IPS DF 6.9 (cell line): ENCODE data around the gene API5.
"Not testable (repeated sequence)": the region's sequence is repeated elsewhere in the genome, so short reads cannot be mapped to it uniquely, and the experiment has no call there.

Experiments
- DNase-seq: peaks from one replicate; pipeline ENCODE4 v3.0.0-alpha.2; 2013; ENCODE audit warnings: low read depth, low spot score
- H3K27ac ChIP-seq: one replicate; pipeline ENCODE4 v1.5.1; 2013; ENCODE audit warnings: low read length, control low read depth
- H3K27me3 ChIP-seq: 2 replicates; pipeline ENCODE4 v1.6.1; 2013; ENCODE audit warnings: mild to moderate bottlenecking, low read length; ENCODE audit not compliant: control insufficient read depth, insufficient read depth
- H3K36me3 ChIP-seq: 2 replicates; pipeline ENCODE4 v1.6.1; 2013; ENCODE audit warnings: low read length; ENCODE audit not compliant: control insufficient read depth, insufficient read depth
- H3K4me1 ChIP-seq: 2 replicates; pipeline ENCODE4 v1.6.1; 2013; ENCODE audit warnings: low read length; ENCODE audit not compliant: control insufficient read depth, insufficient read depth
- H3K4me3 ChIP-seq: 2 replicates; pipeline ENCODE4 v1.5.1; 2013; ENCODE audit warnings: mild to moderate bottlenecking, low read length
- H3K9me3 ChIP-seq: 2 replicates; pipeline ENCODE4 v1.6.1; 2013; ENCODE audit warnings: low read length, inconsistent platforms; ENCODE audit not compliant: control insufficient read depth, insufficient read depth
- WGBS: extraction: QIAGEN DNeasy Blood & Tissue Kit; methylation state at CpG from one replicate; pipeline ENCODE4 v1.1.7; 2013; ENCODE audit warnings: mixed read lengths, missing lambda C conversion rate; ENCODE audit not compliant: insufficient read length, insufficient coverage; 5-methylcytosine and 5-hydroxymethylcytosine counted together

Gene API5

GRCh38 chr11:43298397-43298796, 13.4 kb upstream of the API5 start:
- H3K27ac ChIP-seq: no peak overlapping the region
- H3K4me3 ChIP-seq: no peak overlapping the region
- H3K27me3 ChIP-seq: no peaks in the 10 kb centered on the region
- H3K36me3 ChIP-seq: no peaks in the 10 kb centered on the region
- H3K4me1 ChIP-seq: no peaks in the 10 kb centered on the region
- no CpG with 5 or more reads among the region's 7 CpGs for WGBS
- H3K9me3 ChIP-seq: no peaks in the 10 kb centered on the region
- DNase-seq: no peak

DNA sequence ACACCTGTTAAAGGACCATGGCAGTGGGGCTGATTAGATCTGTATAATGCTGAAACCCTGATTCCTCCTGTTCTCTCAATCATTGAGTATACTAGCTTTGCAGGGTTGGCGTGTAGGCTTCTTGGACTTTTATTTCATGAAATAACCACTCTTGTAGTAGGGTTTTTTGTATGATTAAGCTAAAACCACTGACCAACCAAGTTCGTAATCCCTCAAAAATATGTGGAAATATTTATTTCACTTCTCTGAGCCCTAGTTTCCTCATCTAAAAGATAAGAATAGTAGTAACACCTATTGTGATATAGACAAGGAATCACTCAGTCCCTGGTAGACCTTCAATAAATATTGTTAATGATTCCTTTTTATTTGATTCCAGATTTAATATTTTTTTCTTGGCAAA, 4.2 kb downstream of the API5 start:
- no peaks in the 10 kb centered on the region; the same call in 1 of the 2 replicates for H3K36me3 ChIP-seq
- no peaks in the 10 kb centered on the region for H3K27me3 ChIP-seq
- H3K27ac ChIP-seq: no peak overlapping the region
- DNase-seq: no peak
- no peaks in the 10 kb centered on the region for H3K9me3 ChIP-seq
- WGBS: no CpG with 5 or more reads among the region's 2 CpGs
- H3K4me1 ChIP-seq: no peaks in the 10 kb centered on the region
- H3K4me3 ChIP-seq: no peak overlapping the region

DNA sequence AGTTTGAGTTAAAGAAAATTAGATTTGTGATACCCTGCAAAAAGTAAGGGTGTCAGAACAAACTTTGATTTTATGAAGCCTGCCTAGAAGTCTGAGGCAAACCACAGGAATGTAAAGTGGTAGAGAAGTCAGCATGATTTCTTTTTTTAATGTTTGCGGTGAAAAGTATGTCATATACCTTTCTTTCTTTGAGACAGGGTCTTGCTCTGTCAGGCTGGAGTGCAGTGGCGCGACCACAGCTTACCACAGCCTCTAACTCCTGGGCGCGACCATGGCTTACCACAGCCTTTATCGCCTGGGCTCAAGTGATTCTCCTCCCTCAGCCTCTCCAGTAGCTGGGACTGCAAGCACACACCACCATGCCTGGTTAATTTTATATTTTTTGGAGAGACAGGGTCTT, 4.7 kb downstream of the API5 start:
- H3K4me3 ChIP-seq: no peak overlapping the region
- no peaks in the 10 kb centered on the region for H3K9me3 ChIP-seq
- no peaks in the 10 kb centered on the region for H3K4me1 ChIP-seq
- no peaks in the 10 kb centered on the region; the same call in 1 of the 2 replicates for H3K36me3 ChIP-seq
- no peak overlapping the region for H3K27ac ChIP-seq
- no CpG with 5 or more reads among the region's 6 CpGs for WGBS
- no peak for DNase-seq
- H3K27me3 ChIP-seq: no peaks in the 10 kb centered on the region

DNA sequence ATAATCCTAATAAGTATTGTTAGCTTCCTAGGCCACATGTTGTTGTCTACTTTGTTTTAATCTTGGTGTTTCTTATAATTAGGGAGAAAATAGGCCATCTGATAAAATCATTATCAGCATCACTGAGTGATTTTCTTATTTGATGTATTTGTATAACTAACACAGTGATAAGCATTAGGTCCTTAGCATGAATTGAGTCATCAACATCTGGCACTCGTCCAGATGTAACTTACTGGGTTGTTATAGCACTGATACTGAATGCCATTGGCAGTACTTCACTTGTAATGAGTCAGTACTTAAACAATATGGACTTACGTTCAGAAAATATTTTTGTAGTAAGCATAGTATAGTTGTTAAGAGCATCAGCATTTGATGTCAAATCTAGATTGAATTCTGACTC, 16.2 kb downstream of the API5 start:
- no peak for DNase-seq
- no peaks in the 10 kb centered on the region for H3K4me1 ChIP-seq
- H3K4me3 ChIP-seq: no peak overlapping the region
- no peak overlapping the region for H3K27ac ChIP-seq
- peaks cover 16% of the 10 kb centered on the region; the same call in 1 of the 2 replicates for H3K36me3 ChIP-seq
- no peaks in the 10 kb centered on the region for H3K9me3 ChIP-seq
- no peaks in the 10 kb centered on the region for H3K27me3 ChIP-seq
- no CpG with 5 or more reads among the region's 2 CpGs for WGBS

- DNase-seq: no peak
- no peak overlapping the region for H3K4me3 ChIP-seq
- H3K27ac ChIP-seq: no peak overlapping the region
- H3K36me3 ChIP-seq: peaks cover 13% of the 10 kb centered on the region; the same call in 1 of the 2 replicates
- H3K9me3 ChIP-seq: no peaks in the 10 kb centered on the region
- WGBS: no CpG with 5 or more reads among the region's 2 CpGs
- no peaks in the 10 kb centered on the region for H3K4me1 ChIP-seq
- no peaks in the 10 kb centered on the region for H3K27me3 ChIP-seq
Observed at GRCh38 chr11:43328482-43328881, 16.7 kb downstream of the API5 start.

DNA sequence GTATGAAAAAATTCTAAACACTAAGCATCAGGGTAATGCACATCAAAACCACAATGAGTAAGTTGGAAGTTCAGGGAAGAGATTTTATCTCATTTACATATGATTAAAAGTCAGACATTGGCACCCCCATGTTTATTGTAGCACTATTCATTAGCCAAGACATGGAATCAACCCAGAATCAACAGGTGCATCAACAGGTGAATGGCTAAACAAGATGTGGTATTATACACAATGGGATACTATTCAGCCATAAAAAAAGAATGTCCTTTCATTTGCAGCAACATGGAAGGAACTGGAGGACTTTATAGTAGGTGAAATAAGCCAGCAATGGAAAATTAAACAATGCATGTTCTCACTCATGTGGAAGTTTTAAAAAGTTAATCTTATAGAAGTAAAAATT, 29.4 kb downstream of the API5 start:
- H3K27me3 ChIP-seq: no peaks in the 10 kb centered on the region
- no peak overlapping the region for H3K27ac ChIP-seq
- H3K9me3 ChIP-seq: no peaks in the 10 kb centered on the region
- H3K4me1 ChIP-seq: no peaks in the 10 kb centered on the region
- peaks cover 4% of the 10 kb centered on the region; the same call in 1 of the 2 replicates for H3K36me3 ChIP-seq
- DNase-seq: no peak
- no peak overlapping the region for H3K4me3 ChIP-seq

DNA sequence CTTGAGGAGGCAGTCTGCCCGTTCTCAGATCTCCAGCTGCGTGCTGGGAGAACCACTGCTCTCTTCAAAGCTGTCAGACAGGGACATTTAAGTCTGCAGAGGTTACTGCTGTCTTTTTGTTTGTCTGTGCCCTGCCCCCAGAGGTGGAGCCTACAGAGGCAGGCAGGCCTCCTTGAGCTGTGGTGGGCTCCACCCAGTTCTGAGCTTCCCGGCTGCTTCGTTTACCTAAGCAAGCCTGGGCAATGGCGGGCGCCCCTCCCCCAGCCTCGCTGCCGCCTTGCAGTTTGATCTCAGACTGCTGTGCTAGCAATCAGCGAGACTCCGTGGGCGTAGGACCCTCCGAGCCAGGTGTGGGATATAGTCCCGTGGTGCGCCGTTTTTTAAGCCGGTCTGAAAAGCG, 39.6 kb downstream of the API5 start:
- H3K4me3 ChIP-seq, H3K27me3 ChIP-seq, H3K4me1 ChIP-seq, DNase-seq, H3K36me3 ChIP-seq, H3K9me3 ChIP-seq, H3K27ac ChIP-seq: not testable (repeated sequence)
- WGBS: no CpG with 5 or more reads among the region's 17 CpGs

DNA sequence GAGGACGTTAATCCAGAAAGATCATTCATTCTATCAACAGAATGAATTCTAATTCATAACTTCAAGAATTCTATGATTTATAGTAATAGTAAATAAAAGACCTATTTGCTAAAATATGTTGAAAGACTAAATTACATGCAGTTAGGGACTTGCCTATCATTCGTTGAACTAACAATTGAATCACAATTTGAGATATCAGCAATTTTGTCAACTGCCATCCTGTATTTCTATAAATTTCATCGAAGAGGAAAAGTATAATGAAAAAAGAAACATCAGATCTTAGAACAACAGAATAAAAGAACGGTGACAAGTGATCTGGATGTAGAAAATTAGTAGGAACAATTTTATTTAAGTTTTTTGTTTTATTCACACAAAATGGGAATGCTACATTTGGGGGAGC, 42.5 kb downstream of the API5 start:
- Histone ChIP-seq H3K27ac (no peak overlapping the region), H3K4me1 (0 out of 2 replicates have a peak, but pooled peaks cover 3% of the 10 kb centered on the region), H3K27me3 (no peaks in the 10 kb centered on the region), H3K9me3 (no peaks in the 10 kb centered on the region), H3K4me3 (no peak overlapping the region), H3K36me3 (no peaks in the 10 kb centered on the region)
- no CpG with 5 or more reads among the region's 4 CpGs for WGBS
- no peak for DNase-seq

GRCh38 chr11:43356336-43356735, 44.5 kb downstream of the API5 start:
- Histone ChIP-seq H3K36me3 (no peaks in the 10 kb centered on the region), H3K27ac (no peak overlapping the region), H3K9me3 (no peaks in the 10 kb centered on the region), H3K27me3 (no peaks in the 10 kb centered on the region), H3K4me1 (0 out of 2 replicates have a peak, but pooled peaks cover 3% of the 10 kb centered on the region), H3K4me3 (no peak overlapping the region)
- DNase-seq: no peak

DNA sequence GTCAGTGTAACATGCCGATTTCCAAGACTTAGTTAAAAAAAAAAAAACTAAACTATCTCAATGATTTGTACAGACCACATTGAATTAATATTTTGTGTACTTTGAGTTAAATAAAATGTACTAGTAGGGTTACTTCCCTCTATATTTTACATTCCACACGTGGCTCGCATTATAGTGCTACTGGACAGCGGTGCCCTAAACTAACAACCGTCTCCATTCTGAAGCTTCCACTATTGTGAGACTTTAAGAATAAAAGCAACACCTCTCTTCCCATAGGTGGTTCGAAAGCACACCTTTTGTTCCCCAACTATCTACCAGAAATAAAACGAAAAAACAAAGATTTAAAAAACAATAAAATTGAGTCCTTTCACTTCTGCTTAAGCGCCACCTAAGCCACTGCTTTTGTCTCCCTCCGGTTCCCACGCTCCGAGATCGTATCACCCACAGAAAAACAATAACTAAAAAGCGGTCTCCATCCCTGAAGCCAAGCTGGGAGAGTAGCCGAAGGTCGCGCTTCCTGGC, 46.5 kb downstream of the API5 start:
- H3K9me3 ChIP-seq: no peaks in the 10 kb centered on the region
- H3K27ac ChIP-seq: no peak overlapping the region
- no peak for DNase-seq
- 0 out of 2 replicates have a peak, but pooled peaks cover 3% of the 10 kb centered on the region for H3K4me1 ChIP-seq
- no peaks in the 10 kb centered on the region for H3K36me3 ChIP-seq
- no CpG with 5 or more reads among the region's 16 CpGs for WGBS
- H3K4me3 ChIP-seq: peak overlapping the region; percentile 73; the same call in 1 of the 2 replicates
- no peaks in the 10 kb centered on the region for H3K27me3 ChIP-seq

GRCh38 chr11:43358801-43359421, 47.1 kb downstream of the API5 start, which contains the start of gene TTC17:
Gene TTC17, plus strand, starts transcription at chr11:43358920. Its CDS starts 35 bp downstream, at chr11:43358955.
- no peak within 1 kb of the TSS for H3K27ac ChIP-seq
- DNase-seq: peak; percentile 81
- peak within 1 kb of the TSS; percentile 73; the same call in 1 of the 2 replicates for H3K4me3 ChIP-seq
- H3K27me3 ChIP-seq: no peaks in the 10 kb centered on the region
- 0 out of 2 replicates have a peak, but pooled peaks cover 3% of the 10 kb centered on the region for H3K4me1 ChIP-seq
- no CpG with 5 or more reads among the region's 58 CpGs for WGBS
- H3K9me3 ChIP-seq: no peaks in the 10 kb centered on the region
- H3K36me3 ChIP-seq: no peaks in the 10 kb centered on the region
